ENCODE results near the gene POTEB3. TPM values are rescaled to one million over a fixed set of nuclear protein-coding genes. Genes with fewer than 3 reads are reported as not detected.
"Not testable (repeated sequence)": the region's sequence is repeated elsewhere in the genome, so short reads cannot be mapped to it uniquely, and the experiment has no call there.

POTEB3 gene
- not detected in 2 replicates for total RNA-seq (2014; rRNA removed; shearing (Covaris generic); ENCODE audit: low replicate concordance)

DNA sequence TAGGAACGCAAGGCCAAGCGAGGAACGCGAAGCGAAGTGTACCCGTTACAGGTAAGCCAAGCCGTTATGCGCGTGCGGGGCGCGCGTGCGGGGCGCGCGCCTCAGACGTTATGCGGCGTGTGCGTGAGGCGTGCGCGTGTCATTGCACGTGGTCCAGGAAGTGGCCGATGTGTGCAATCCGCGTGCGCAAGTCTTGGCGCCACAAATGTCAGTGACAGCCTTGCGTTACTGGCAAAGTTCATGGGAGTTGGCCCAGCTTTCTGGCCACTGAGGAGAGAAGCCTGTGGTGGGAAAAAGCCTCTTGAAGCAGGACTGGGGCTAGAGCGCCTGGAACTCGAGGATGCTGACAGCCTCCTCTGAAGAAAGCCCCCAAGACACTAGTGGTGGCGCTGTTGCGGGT, at the start of gene POTEB3:
Gene POTEB3, minus strand, starts transcription at position 101 of the 400 bp plus-strand sequence. CDS start 488 bp downstream, outside the sequence.
- DNase-seq (ENCODE audit: low read depth); in situ Hi-C loops (cut with HindIII; ENCODE audit: low pct_unique_long_range_greater_than_20kb, low sequenced_read_pairs): not testable (repeated sequence)

DNA sequence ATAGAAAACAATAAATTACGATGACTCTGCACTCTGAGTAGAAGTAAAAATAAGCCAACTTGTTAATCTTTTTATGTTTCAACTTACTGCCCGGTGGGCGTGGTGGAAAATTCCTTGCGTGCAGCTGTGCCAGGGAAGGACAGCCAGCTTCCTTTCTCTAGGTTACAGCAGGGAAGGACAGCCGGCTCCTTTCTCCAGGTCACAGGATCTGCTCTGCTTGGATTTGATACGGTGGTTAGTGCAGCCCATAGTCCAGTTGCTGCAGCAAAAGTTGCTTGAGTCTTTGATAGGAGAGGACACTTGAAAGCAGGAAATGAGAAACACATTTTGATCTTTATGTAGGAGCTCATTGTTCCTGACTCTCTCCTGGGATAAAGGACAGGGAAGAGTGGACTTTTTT, 13.4 kb upstream of the POTEB3 start:
- in situ Hi-C loops (cut with HindIII; ENCODE audit: low pct_unique_long_range_greater_than_20kb, low sequenced_read_pairs); DNase-seq (ENCODE audit: low read depth): not testable (repeated sequence)

DNA sequence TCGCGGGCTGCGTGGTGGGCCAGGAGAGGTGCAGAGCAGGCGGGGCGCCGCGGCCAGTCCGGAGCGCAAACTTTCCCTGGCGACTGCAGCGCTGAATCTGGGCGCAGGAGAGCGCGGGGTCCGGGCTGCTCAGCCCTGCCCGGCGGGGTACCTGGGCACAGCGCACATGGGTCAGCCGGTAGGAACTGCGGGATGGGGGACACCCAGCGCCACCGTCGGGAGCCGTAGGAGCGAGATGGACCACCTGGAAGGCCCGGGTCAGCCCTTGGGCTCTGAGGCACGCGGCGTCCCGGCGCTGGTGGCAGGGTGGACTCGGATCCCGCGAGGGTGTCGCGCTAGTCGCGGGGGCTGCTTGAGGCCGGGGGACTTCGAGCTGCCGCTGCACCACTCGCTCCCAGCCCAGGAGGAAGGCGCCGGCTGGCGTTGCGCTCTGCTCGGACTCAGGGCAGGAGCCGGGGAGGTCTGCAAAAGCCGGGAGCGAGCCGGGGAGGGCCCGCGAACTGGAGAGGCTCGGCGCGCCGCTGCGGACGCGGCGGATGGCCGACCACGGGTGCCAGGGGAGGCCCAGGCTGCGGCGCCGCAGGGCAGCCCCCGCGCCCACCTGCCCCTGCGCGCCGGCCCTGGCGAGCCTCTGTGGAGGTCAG, 11.7 kb upstream of the POTEB3 start:
- in situ Hi-C loops (cut with HindIII; ENCODE audit: low pct_unique_long_range_greater_than_20kb, low sequenced_read_pairs) = not testable (repeated sequence)

DNA sequence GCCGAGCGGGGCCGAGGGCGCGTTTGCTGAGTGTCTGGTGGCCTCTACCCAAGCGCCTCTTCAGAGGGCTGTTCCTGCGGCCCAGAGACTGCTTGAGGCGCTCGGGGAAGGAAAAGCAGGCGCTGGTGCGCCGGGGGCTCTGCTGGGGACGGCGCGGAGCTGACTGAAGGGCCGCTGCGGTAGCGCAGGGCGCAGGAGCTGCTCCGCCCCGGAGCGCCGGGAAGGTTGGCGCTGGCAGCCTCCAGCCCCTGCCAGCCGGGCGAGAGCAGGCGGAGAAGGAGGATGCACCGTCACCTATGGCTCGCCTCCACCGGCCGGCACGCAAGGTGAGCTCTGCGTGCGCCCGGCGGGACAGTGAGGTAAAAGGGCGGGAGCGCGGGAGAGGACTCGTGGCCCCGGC, 11.2 kb upstream of the POTEB3 start:
- DNase-seq (ENCODE audit: low read depth); in situ Hi-C loops (cut with HindIII; ENCODE audit: low pct_unique_long_range_greater_than_20kb, low sequenced_read_pairs): not testable (repeated sequence)

More for the DNA sequence above, 11.7 kb upstream of the POTEB3 start:
- not testable (repeated sequence) for DNase-seq (ENCODE audit: low read depth)

DNA sequence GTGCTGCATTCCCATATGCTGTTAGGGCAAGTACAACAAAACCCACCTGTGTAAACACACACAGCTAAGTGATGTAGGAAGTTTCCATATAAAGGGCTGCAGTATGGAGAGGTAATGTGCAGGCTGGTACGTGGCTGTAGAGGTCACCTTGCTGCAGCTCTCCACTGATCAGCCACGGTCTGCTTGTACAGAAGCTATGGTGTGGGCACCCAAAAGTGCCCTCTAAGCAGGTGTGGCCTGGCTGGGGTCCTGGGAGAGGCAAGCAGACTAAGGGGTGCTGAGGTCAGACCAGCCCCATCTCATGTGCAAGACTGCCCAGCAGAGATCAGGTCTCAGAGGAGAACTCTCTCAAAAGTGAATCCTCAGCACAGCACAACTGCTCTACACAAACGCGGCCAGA, 32.9 kb downstream of the POTEB3 start:
- DNase-seq (ENCODE audit: low read depth); in situ Hi-C loops (cut with HindIII; ENCODE audit: low pct_unique_long_range_greater_than_20kb, low sequenced_read_pairs): not testable (repeated sequence)

DNA sequence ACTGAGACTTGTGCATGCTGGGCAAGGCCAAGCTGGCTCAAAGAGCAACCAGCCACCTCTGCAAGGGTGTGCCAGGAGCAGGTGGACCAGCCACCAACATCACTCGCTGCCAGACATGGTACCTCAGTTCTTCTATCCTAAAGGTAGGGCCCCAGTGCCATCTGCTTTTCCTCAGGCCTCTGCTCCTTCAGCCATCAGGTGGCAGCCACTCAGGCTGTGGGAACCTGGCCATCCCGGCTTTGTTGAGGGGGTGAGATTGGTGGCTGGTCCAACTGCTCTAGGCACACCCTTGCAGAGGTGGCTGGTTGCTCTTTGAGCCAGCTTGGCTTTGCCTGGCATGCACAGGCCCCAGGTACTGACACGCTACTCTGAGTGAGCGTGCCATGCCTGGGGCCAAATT, 38.8 kb downstream of the POTEB3 start:
- in situ Hi-C loops (cut with HindIII; ENCODE audit: low pct_unique_long_range_greater_than_20kb, low sequenced_read_pairs); DNase-seq (ENCODE audit: low read depth): not testable (repeated sequence)

DNA sequence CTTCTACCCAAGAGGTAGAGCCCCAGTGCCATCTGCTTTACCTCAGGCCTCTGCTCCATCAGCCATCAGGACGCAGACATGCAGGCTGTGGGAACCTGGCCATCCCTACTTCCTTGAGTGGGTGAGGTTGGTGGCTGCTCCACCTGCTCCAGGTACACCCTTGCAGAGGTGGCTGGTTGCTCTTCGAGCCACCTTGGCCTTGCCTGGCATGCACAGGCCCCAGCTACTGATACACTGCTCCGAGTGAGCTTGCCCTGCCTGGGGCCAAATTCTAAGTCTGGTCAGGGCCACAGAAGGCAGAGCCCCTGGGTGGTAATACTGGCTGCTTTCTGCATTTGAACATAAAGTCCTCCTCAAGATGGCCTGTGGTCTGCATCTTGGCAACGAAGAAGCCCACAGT, 41.2 kb downstream of the POTEB3 start:
- in situ Hi-C loops (cut with HindIII; ENCODE audit: low pct_unique_long_range_greater_than_20kb, low sequenced_read_pairs); DNase-seq (ENCODE audit: low read depth): not testable (repeated sequence)

DNA sequence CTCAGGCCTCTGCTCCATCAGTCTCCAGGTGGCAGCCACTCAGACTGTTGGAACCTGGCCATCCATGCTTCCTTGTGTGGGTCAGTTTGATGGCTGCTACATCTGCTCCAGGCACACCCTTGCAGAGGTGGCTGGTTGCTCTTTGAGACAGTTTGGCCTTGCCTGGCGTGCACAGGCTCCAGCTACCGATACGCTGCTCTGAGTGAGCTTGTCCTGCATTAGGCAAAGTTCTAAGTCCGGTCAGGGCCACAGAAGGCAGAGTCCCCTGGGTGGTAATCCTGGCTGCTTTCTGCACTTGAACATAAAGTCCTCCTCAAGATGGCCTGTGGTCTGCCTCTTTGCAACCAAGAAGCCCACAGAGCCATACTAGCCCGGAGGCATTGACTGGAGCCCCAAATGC, 41.8 kb downstream of the POTEB3 start:
- in situ Hi-C loops (cut with HindIII; ENCODE audit: low pct_unique_long_range_greater_than_20kb, low sequenced_read_pairs); DNase-seq (ENCODE audit: low read depth): not testable (repeated sequence)

DNA sequence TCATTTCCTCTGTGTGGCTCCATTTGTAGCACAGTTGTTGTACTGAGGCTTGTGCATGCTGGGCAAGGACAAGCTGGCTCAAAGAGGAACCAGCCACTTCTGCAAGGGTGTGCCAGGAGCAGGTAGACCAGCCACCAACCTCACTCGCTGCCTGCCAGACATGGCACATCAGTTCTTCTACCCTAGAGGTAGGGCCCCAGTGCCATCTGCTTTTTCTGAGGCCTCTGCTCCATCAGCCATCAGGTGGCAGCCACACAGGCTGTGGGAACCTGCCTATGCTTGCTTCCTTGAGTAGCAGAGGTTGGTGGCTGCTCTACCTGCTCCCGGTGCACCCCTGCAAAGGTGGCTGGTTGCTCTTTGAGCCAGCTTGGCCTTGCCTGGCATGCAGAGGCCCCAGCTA, 42.6 kb downstream of the POTEB3 start:
- in situ Hi-C loops (cut with HindIII; ENCODE audit: low pct_unique_long_range_greater_than_20kb, low sequenced_read_pairs); DNase-seq (ENCODE audit: low read depth): not testable (repeated sequence)

DNA sequence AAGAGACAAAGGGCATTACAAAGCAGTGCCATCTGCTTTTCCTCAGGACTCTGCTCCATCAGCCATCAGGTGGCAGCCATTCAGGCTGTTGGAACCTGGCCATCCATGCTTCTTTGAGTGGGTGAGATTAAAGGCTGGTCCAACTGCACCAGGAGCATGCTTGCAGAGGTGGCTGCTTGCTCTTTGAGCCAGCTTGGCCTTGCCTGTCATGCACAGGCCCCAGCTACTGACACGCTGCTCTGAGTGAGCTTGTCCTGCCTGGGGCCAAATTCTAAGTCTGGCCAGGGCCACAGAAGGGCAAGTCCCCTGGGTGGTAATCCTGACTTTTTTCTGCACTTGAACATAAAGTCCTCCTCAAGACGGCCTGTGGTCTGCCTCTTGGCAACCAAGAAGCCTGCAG, 43.1 kb downstream of the POTEB3 start:
- in situ Hi-C loops (cut with HindIII; ENCODE audit: low pct_unique_long_range_greater_than_20kb, low sequenced_read_pairs); DNase-seq (ENCODE audit: low read depth): not testable (repeated sequence)

DNA sequence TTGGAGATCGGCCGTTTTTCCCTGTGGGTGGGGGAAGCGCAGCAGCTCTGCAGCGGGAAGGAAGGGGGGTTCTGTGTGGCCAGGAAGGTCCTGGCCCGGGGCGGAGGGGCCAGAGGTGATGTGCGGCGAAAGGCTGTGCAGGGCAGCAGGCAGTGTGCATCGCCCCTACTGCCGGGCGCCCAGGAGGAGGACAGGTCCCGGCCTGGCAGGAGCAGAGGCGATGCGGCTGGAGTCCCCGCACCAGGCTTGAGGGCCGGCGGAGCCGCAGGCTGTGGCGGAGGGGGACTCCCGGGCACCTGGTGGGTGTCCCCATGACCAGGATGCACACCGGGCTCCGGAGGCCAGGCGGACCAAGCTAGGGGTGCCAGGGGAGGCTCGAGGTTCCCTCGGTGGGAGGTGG, 54.3 kb downstream of the POTEB3 start:
- in situ Hi-C loops (cut with HindIII; ENCODE audit: low pct_unique_long_range_greater_than_20kb, low sequenced_read_pairs); DNase-seq (ENCODE audit: low read depth): not testable (repeated sequence)

DNA sequence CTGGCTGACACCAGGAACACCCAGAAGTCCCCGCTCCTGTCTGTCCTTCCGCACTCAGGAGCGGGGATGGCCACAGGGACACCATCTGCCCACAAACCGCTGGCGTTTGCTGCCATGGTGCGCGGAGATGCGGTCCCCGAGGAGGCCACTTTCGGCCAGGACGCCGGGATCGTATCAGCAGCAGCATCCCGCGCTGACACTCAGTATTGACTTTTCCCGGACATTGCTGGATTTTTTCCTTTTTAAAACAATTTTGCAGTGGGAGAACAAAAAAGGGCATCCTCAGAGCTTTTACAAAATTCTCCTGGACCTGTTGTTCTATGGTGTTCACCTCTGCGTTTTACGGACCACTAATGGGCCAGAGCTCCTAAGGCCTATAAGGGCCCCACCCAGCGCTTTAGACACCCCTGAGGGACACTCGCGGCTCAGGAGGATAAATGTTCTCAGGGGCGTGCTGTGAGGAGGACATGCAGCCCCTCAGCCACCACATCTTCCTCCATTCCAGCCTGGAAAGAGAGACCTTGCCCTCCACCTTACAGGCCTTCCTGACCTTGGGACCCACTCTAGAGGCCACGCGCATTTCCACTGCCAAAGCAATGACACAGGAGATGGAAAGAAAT, 56.3 kb downstream of the POTEB3 start:
- in situ Hi-C loops (cut with HindIII; ENCODE audit: low pct_unique_long_range_greater_than_20kb, low sequenced_read_pairs); DNase-seq (ENCODE audit: low read depth): not testable (repeated sequence)

DNA sequence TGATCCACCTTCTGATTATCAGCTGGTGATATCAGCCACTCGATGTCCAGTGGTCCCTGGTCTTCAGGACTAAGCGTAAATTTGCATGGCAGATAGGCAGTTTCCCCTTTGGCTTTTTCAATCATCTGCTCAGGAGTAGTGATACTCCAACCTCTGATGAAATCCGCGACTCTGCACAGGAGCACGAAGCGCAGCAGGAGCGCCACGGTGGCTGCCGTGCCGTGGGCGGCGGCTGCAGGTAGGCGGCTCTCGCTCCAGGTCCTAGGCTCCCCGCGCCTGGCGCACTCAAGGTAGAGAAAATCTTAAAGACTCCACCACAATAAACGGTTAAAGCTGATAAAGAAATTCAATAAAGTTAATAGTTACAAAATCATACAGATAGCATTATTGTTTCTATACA, 66.6 kb downstream of the POTEB3 start:
- in situ Hi-C loops (cut with HindIII; ENCODE audit: low pct_unique_long_range_greater_than_20kb, low sequenced_read_pairs) = not testable (repeated sequence)

DNA sequence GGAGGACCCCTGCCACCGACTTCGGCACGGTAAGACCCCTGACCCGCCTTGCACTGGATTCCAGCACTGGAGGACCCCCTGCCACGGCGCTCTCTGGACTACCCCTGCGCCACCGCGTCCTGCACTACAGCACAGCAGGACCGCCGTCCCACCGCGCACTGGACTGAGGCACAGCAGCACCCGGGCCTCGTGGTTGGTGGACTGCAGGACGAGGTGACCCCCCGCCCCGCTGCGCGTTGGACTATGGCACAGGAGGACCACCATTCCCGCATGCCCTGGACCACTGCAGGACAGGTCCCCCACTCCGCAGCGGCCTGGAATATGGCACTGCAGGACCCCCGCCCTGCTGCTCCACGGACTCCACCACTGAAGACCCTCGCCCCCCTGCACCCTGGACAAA, 71.1 kb downstream of the POTEB3 start:
- in situ Hi-C loops (cut with HindIII; ENCODE audit: low pct_unique_long_range_greater_than_20kb, low sequenced_read_pairs); DNase-seq (ENCODE audit: low read depth): not testable (repeated sequence)

More for the DNA sequence above, 66.6 kb downstream of the POTEB3 start:
- DNase-seq (ENCODE audit: low read depth) = not testable (repeated sequence)

DNA sequence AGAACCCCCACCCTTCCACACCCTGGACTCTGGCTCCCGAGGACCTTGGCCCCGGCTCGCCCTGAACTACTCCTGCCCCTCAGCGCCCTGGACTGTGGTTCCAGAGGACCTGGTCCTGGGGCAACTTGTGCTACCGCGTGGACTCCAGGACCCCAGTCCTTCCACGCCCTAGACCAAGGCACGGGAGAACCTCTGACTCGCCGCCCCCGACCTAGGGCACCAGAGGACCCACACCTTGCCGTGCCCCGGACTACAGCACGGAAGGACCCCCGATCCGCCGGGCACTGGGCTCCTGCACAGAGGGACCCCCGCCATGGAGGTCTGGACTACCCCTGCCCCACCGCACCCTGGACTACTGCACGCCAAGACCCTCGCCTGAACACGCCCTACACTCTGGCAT, 71.7 kb downstream of the POTEB3 start:
- in situ Hi-C loops (cut with HindIII; ENCODE audit: low pct_unique_long_range_greater_than_20kb, low sequenced_read_pairs); DNase-seq (ENCODE audit: low read depth): not testable (repeated sequence)
